PC-3 (cell line): ENCODE results near the gene OTOS. TPM values are rescaled to one million over a fixed set of nuclear protein-coding genes. Genes with fewer than 3 reads are reported as not detected.

Source experiments
- ATAC-seq: fragments of 200-7000 bp; cut with Tn5 transposase; 2 replicates; pipeline ENCODE4 v1.9.1; 2020; ENCODE audit warnings: mild to moderate bottlenecking, moderate library complexity
- BruUV-seq: library from RNA; stranded (reverse); fragments of 400-500 nt; replicated peaks from 2 replicates; lab custom pipeline; 2021; lab: Mats Ljungman, UMichigan
- CTCF ChIA-PET: fragments of 300-600 bp; sonication (Branson Sonifier 250); formaldehyde crosslinking; loops from one replicate; lab custom pipeline; 2022; ENCODE audit warnings: antibody characterized with exemption; lab: Charles Lee
- POLR2A ChIA-PET: fragments of 300-600 bp; sonication (Branson Sonifier 250); formaldehyde crosslinking; loops from one replicate; lab custom pipeline; 2022; ENCODE audit warnings: antibody characterized with exemption; ENCODE audit not compliant: unreplicated experiment; lab: Charles Lee
- DNase-seq: peaks from one replicate; pipeline ENCODE4 v3.0.0-alpha.2; 2015
- H2AFZ ChIP-seq: fragments of 300-600 bp; sonication (generic); 2 replicates; pipeline ENCODE4 v1.6.0; 2016; ENCODE audit warnings: antibody characterized with exemption, low read length
- H3F3A ChIP-seq: fragments of 300-600 bp; sonication (generic); one replicate; pipeline ENCODE4 v1.6.0; 2017; ENCODE audit warnings: antibody characterized with exemption, low read length, control low read depth, mild to moderate bottlenecking; ENCODE audit not compliant: unreplicated experiment
- H3K27ac ChIP-seq: fragments of 300-600 bp; sonication (generic); 2 replicates; pipeline ENCODE4 v1.5.1; 2016; ENCODE audit warnings: mild to moderate bottlenecking, low read length
- H3K27me3 ChIP-seq: fragments of 300-600 bp; sonication (generic); 2 replicates; pipeline ENCODE4 v1.6.1; 2016; ENCODE audit warnings: low read length, mixed read lengths
- H3K36me3 ChIP-seq: fragments of 300-600 bp; sonication (generic); 2 replicates; pipeline ENCODE4 v1.6.1; 2016; ENCODE audit warnings: low read depth, mixed run types, low read length, mixed read lengths
- H3K4me1 ChIP-seq: fragments of 300-600 bp; sonication (generic); 2 replicates; pipeline ENCODE4 v1.5.1; 2016; ENCODE audit warnings: low read length; ENCODE audit not compliant: insufficient read depth
- H3K4me2 ChIP-seq: fragments of 300-600 bp; sonication (generic); 2 replicates; pipeline ENCODE4 v1.6.0; 2016; ENCODE audit warnings: low read length
- H3K4me3 ChIP-seq: fragments of 300-600 bp; sonication (generic); 2 replicates; pipeline ENCODE4 v1.5.1; 2016; ENCODE audit warnings: mild to moderate bottlenecking, low read length, mixed read lengths
- H3K79me2 ChIP-seq: fragments of 300-600 bp; sonication (generic); 2 replicates; pipeline ENCODE4 v1.6.1; 2017; ENCODE audit warnings: low read length, mixed read lengths
- H3K9ac ChIP-seq: fragments of 300-600 bp; sonication (generic); 2 replicates; pipeline ENCODE4 v1.6.0; 2016; ENCODE audit warnings: mild to moderate bottlenecking, low read length
- H3K9me2 ChIP-seq: fragments of 300-600 bp; sonication (generic); replicated peaks from 2 replicates; pipeline ENCODE4 v1.6.1; 2016; ENCODE audit warnings: mixed run types, low read length, mixed read lengths
- H3K9me3 ChIP-seq: fragments of 300-600 bp; sonication (generic); 2 replicates; pipeline ENCODE4 v1.6.1; 2016; ENCODE audit warnings: low read length, mixed read lengths
- H4K20me1 ChIP-seq: fragments of 300-600 bp; sonication (generic); 2 replicates; pipeline ENCODE4 v1.6.1; 2016; ENCODE audit warnings: low read length, mixed read lengths
- EZH2 ChIP-seq: fragments of 300-600 bp; sonication (generic); IDR thresholded peaks from one replicate; pipeline ENCODE4 v1.6.1; 2017; ENCODE audit warnings: antibody characterized with exemption, mild to moderate bottlenecking, low read length; ENCODE audit not compliant: unreplicated experiment
- EZH2phosphoT487 ChIP-seq: fragments of 300-600 bp; sonication (generic); IDR thresholded peaks from 2 replicates; pipeline ENCODE4 v1.6.1; 2018; ENCODE audit warnings: mild to moderate bottlenecking, antibody characterized with exemption, low read length, borderline replicate concordance
- intact Hi-C: fragments of 100-400 bp; cut with micrococcal nuclease; formaldehyde crosslinking; loops from 2 replicates; pipeline ENCODE4 v1.9.0; 2023
- total RNA-seq: library from RNA; depleted of rRNA; stranded (reverse); fragments of >200 nt; gene quantifications from 2 replicates; pipeline ENCODE4 v1.2.3, GENCODE V29; 2014
- TF ChIP-seq, protein P1 (sequence below): fragments of 300-600 bp; sonication (generic); conservative IDR thresholded peaks from 2 replicates; pipeline ENCODE4 v1.5.1; 2017; ENCODE audit warnings: antibody characterized with exemption, low read depth, mild to moderate bottlenecking, low read length

Gene OTOS
- total RNA-seq, 1 experiment from 2014 or later, result not detected

DNA sequence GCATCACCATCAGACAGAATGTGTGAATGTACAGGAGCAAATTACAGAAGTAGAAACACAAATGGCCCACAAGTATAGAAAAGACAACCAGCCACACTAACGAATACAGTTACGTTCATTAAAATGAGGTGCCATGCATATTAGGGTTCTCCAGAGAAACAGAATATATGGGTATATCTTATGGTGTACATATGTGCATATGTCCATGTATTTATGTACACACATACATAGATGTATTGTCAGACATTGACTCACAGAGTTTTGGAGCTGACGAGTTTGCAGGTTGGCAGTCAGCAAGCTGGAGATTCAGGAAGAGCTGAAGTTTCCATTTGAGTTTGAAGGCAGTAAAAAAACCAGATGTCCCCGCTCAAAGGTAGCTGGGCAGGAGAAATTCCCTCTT is 37.3 kb downstream of the OTOS start:
- H3K4me3 ChIP-seq, result no peak overlapping the region
- no peak overlapping the region for H3K4me2 ChIP-seq
- H3K36me3 ChIP-seq, result no peaks in the 10 kb centered on the region
- H2AFZ ChIP-seq, result no peak overlapping the region
- intact Hi-C loops, result no loop called here
- H3F3A ChIP-seq, result no peaks in the 10 kb centered on the region
- ATAC-seq, result no peak
- ChIA-PET POLR2A (interaction anchor here (0.7 kb wide), 1 partner anchor 44 kb away, joined by 3 read pairs; no protein-coding TSS in a partner anchor), CTCF (no interaction called here)
- no peaks in the 10 kb centered on the region for H3K4me1 ChIP-seq
- H3K9ac ChIP-seq, result no peak overlapping the region
- no peak for DNase-seq
- H3K27me3 ChIP-seq, result peaks cover 66% of the 10 kb centered on the region
- BruUV-seq, result no TSS peak
- H3K9me3 ChIP-seq, result no peaks in the 10 kb centered on the region
- no peaks in the 10 kb centered on the region for H3K9me2 ChIP-seq
- H3K79me2 ChIP-seq, result no peaks in the 10 kb centered on the region
- TF ChIP-seq EZH2 (no peak), EZH2phosphoT487 (no peak)
- TF ChIP-seq, protein P1, sequence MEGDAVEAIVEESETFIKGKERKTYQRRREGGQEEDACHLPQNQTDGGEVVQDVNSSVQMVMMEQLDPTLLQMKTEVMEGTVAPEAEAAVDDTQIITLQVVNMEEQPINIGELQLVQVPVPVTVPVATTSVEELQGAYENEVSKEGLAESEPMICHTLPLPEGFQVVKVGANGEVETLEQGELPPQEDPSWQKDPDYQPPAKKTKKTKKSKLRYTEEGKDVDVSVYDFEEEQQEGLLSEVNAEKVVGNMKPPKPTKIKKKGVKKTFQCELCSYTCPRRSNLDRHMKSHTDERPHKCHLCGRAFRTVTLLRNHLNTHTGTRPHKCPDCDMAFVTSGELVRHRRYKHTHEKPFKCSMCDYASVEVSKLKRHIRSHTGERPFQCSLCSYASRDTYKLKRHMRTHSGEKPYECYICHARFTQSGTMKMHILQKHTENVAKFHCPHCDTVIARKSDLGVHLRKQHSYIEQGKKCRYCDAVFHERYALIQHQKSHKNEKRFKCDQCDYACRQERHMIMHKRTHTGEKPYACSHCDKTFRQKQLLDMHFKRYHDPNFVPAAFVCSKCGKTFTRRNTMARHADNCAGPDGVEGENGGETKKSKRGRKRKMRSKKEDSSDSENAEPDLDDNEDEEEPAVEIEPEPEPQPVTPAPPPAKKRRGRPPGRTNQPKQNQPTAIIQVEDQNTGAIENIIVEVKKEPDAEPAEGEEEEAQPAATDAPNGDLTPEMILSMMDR, result no peak
- no peak overlapping the region for H3K27ac ChIP-seq
- no peaks in the 10 kb centered on the region for H4K20me1 ChIP-seq

DNA sequence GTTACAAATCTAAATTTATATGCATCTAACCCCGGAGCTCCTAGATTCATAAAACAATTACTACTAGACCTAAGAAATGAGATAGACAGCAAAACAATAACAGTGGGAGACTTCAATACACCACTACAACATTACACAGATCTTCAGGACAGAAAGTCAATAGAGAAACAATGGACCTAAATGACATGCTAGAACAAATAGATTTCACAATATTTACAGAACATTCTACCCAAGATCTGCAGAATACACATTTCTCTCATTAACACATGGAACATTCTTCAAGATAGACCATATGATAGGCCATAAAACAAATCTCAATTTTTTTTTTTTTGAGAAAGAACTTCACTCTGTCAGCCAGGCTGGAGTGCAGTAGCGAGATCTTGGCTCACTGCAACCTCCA is 42.1 kb downstream of the OTOS start:
- TF ChIP-seq EZH2phosphoT487 (no peak), EZH2 (no peak)
- TF ChIP-seq, protein P1, result no peak
- no peak overlapping the region for H3K4me3 ChIP-seq
- no peak overlapping the region for H2AFZ ChIP-seq
- no peaks in the 10 kb centered on the region for H3F3A ChIP-seq
- ChIA-PET POLR2A (no interaction called here), CTCF (no interaction called here)
- no peak for ATAC-seq
- intact Hi-C loops, result no loop called here
- peaks cover 96% of the 10 kb centered on the region for H3K27me3 ChIP-seq
- H3K4me1 ChIP-seq, result no peaks in the 10 kb centered on the region
- H3K9me2 ChIP-seq, result no peaks in the 10 kb centered on the region
- H3K4me2 ChIP-seq, result no peak overlapping the region
- no peak for DNase-seq
- no peak overlapping the region for H3K9ac ChIP-seq
- H3K36me3 ChIP-seq, result no peaks in the 10 kb centered on the region
- H3K9me3 ChIP-seq, result no peaks in the 10 kb centered on the region
- no peaks in the 10 kb centered on the region for H3K79me2 ChIP-seq
- BruUV-seq, result no TSS peak
- no peaks in the 10 kb centered on the region for H4K20me1 ChIP-seq
- no peak overlapping the region for H3K27ac ChIP-seq

DNA sequence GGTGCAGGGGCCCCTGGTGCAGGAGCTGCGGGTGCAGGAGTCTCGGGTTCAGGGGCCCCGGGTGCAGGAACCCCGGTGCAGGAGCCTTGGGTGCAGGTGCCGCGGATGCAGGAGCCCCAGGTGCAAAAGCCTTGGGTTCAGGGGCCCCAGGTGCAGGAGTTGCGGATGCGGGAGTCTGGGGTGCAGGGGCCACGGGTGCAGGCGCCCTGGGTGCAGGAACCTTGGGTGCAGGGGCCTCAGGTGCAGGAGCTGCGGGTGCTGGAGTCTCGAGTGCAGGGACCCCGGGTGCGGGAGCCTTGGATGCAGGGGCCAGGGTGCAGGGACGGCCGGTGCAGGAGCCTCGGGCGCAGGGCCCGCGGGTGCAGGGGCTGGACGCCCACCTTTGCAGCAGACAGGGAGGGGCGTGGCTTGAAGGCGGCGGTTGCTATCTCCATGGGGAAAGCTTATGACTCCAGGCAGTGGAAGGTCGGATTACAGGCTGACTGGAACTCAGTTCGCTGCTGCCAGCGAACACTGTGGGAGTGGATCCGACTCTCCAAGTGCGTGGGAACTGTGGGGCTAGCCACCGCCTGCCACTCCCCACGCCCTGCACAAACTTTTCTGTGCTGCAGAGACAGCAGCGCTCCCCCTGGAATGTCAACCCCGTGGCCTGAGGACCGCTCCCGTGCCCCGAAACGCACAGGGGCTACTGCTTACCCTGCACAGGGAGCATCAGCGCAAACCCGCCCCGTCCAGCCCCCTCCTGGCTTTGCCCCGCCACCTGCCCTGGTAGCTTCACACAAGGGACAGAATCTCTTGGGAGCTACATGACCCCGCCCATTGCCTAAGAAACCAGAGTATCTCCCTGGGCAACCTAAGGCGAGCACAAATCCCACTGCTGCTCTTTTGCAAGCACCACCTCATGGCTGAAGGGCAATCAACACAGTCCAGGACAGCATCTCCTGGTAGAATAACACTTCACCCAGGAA is 44.6 kb downstream of the OTOS start:
- no peaks in the 10 kb centered on the region for H3F3A ChIP-seq
- peaks cover 91% of the 10 kb centered on the region for H3K27me3 ChIP-seq
- H3K4me3 ChIP-seq, result no peak overlapping the region
- ATAC-seq (no peak), DNase-seq (no peak)
- ChIA-PET POLR2A (interaction anchor here (0.5 kb wide), 1 partner anchor 71 kb away, joined by 6 read pairs; the partner anchor contains the start of gene NDUFA10), CTCF (no interaction called here)
- no peak overlapping the region for H3K27ac ChIP-seq
- H3K9me3 ChIP-seq, result no peaks in the 10 kb centered on the region
- TF ChIP-seq, protein P1, result no peak
- no peak for TF ChIP-seq EZH2phosphoT487
- TF ChIP-seq EZH2, result no peak
- H3K79me2 ChIP-seq, result no peaks in the 10 kb centered on the region
- H3K36me3 ChIP-seq, result no peaks in the 10 kb centered on the region
- H4K20me1 ChIP-seq, result no peaks in the 10 kb centered on the region
- no peaks in the 10 kb centered on the region for H3K4me1 ChIP-seq
- no peak overlapping the region for H3K9ac ChIP-seq
- H3K4me2 ChIP-seq, result no peak overlapping the region
- BruUV-seq, result no TSS peak
- H3K9me2 ChIP-seq, result no peaks in the 10 kb centered on the region
- intact Hi-C loops, result no loop called here
- H2AFZ ChIP-seq, result no peak overlapping the region
